Thyroid gland (tissue), 4 donors: ENCODE measurements around the gene ERC1. TPM values are rescaled to one million over a fixed set of nuclear protein-coding genes. Genes with fewer than 3 reads are reported as not detected.

ENCODE experiments used
- DNase-seq, 2 donors: peaks; one replicate each; pipeline ENCODE4 v3.0.0-alpha.2; 2019
- H3K27ac ChIP-seq, 3 donors: fragments of 200-600 bp; sonication (generic); 1 replicate in 2 of 3; 2 replicates in 1 of 3; pipeline ENCODE4 v1.5.1; 2016 to 2019; ENCODE audit warnings: mild to moderate bottlenecking in 1 of 3, moderate library complexity in 1 of 3
- H3K27me3 ChIP-seq: fragments of 200-600 bp; sonication (generic); one replicate; pipeline ENCODE4 v1.5.1; 2019
- H3K36me3 ChIP-seq, 2 donors: fragments of 200-600 bp; sonication (generic); one replicate each; pipeline ENCODE4 v1.5.1; 2016 to 2019
- H3K4me1 ChIP-seq, 2 donors: fragments of 200-600 bp; sonication (generic); one replicate each; pipeline ENCODE4 v1.5.1; 2017 to 2019
- H3K4me3 ChIP-seq, 3 donors: fragments of 200-600 bp; sonication (generic); replicated peaks in 1 of 3; 1 replicate in 2 of 3; 2 replicates in 1 of 3; pipeline ENCODE4 v1.5.1; 2016; ENCODE audit warnings: mild to moderate bottlenecking in 1 of 3
- H3K9me3 ChIP-seq: fragments of 200-600 bp; sonication (generic); one replicate; pipeline ENCODE4 v1.5.1; 2017
- CTCF ChIP-seq, 6 experiments: fragments of 200-600 bp in 3 of 6; fragments of 450-650 bp in 3 of 6; sonication (generic) in 3 of 6; IDR thresholded peaks; one replicate each; pipeline ENCODE4 v1.5.1; 2016 to 2019; ENCODE audit warnings: antibody characterized with exemption in 6 of 6, mild to moderate bottlenecking in 2 of 6, inconsistent platforms in 1 of 6, moderate library complexity in 1 of 6
- POLR2A ChIP-seq, 2 donors: fragments of 450-650 bp; IDR thresholded peaks; one replicate each; pipeline ENCODE4 v1.6.1; 2017; ENCODE audit warnings: antibody characterized with exemption in 2 of 2, mild to moderate bottlenecking in 2 of 2, moderate library complexity in 1 of 2
- WGBS, 2 donors: methylation state at CpG; one replicate each; pipeline ENCODE4 v1.1.5; 2017; 5-methylcytosine and 5-hydroxymethylcytosine counted together
- intact Hi-C: fragments of 100-400 bp; cut with DNase I; formaldehyde crosslinking; loops from one replicate; pipeline ENCODE4 v1.15.1; 2023
- total RNA-seq, 4 donors: library from RNA; depleted of rRNA; stranded (reverse); fragments of >200 nt; gene quantifications; one replicate each; pipeline ENCODE4 v1.2.3, GENCODE V29; 2016

ERC1 gene
- total RNA-seq, 4 donors from 2014 or later, result 39.8 to 84.2 (median 75.8) TPM

DNA sequence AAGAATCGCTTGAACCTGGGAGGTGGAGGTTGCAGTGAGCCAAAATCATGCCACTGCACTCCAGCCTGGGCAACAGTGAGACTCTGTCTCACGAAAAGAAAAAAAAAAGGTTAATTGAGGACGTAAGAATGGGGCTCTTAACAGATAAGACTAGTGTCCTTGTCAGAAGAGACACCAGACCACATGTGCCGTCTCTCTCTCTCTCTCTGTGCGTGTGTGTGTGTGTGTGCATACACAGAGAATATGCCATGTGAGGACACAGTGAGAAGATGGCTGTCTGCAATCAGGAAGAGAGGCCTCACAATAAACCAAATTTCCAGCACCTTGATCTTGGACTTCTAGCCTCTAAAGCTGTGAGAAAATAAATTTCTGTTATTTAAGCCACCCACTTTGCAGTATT is 11.7 kb upstream of the ERC1 start:
- Histone ChIP-seq H3K4me1 (no peaks in the 10 kb centered on the region), H3K4me3 (no peak overlapping the region), H3K27ac (no peak overlapping the region), H3K9me3 (no peaks in the 10 kb centered on the region), H3K36me3 (no peaks in the 10 kb centered on the region), H3K27me3 (no peaks in the 10 kb centered on the region)
- intact Hi-C loops, result no loop called here
- DNase-seq, result no peak
- 89 to 90% methylated on average over 5 of the region's 5 CpGs for WGBS, 2 donors
- no peak for TF ChIP-seq POLR2A (IDR thresholded peaks at IDR 0.05)
- no peak for TF ChIP-seq CTCF (IDR thresholded peaks at IDR 0.05)

- no peak for TF ChIP-seq CTCF (IDR thresholded peaks at IDR 0.05)
- TF ChIP-seq POLR2A (IDR thresholded peaks at IDR 0.05), result no peak
- Histone ChIP-seq H3K27ac (no peak overlapping the region), H3K27me3 (no peaks in the 10 kb centered on the region), H3K4me3 (no peak overlapping the region), H3K4me1 (no peaks in the 10 kb centered on the region), H3K36me3 (no peaks in the 10 kb centered on the region), H3K9me3 (no peaks in the 10 kb centered on the region)
- 92 to 96% methylated on average over 8 of the region's 8 CpGs for WGBS, 2 donors
- DNase-seq, result no peak
- intact Hi-C loops, result no loop called here
Measured at GRCh38 chr12:981176-981828, 9.7 kb upstream of the ERC1 start.

DNA sequence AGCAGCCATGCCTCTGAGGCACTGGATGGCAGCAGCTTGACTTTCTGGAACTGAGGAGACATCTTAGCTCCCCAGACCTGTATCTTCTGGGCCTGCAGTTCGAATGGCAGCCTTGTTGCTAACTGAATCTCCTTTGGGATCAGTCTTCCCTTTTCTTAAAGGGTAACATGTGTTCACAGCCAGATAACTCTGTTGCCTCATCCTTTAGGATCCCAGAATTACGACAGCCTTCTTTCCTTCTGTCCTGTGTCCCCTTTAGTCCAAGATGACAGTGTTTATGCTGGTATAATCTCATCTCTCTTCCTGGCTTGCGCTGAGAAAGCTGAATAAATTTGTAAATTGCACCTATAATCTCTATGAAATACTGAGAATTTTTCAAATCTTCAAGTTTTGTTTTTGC is 9.1 kb upstream of the ERC1 start:
- DNase-seq, result no peak
- no peaks in the 10 kb centered on the region for H3K9me3 ChIP-seq
- H3K27me3 ChIP-seq, result no peaks in the 10 kb centered on the region
- 91 to 97% methylated on average over 3 of the region's 3 CpGs for WGBS, 2 donors
- intact Hi-C loops, result no loop called here
- TF ChIP-seq CTCF (IDR thresholded peaks at IDR 0.05) (no peak), POLR2A (IDR thresholded peaks at IDR 0.05) (no peak)
- H3K4me3 ChIP-seq, result no peak overlapping the region
- no peaks in the 10 kb centered on the region for H3K4me1 ChIP-seq
- H3K27ac ChIP-seq, result no peak overlapping the region
- H3K36me3 ChIP-seq, result no peaks in the 10 kb centered on the region

DNA sequence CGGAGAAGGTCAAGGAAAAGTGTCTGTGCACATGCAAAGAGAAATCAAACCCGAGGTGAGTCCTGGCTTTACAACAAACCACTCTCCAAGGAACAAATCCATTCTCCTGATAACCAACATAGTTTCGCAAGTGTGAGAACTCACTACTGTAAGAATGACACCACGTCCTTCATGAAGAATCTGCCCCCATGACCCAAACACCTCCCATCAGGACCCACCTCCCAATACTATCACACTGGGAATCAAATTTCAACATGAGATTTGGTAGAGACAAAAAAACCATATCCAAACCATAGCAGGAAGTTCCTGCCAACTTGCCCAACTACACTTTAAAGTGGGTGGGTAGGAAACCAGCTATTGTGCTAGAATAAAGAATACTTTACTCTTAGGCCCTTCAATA is 2.4 kb upstream of the ERC1 start:
- peaks cover 11 to 30% of the 10 kb centered on the region in 2 donors for H3K4me1 ChIP-seq
- H3K4me3 ChIP-seq, result no peak overlapping the region
- H3K27ac ChIP-seq, result no peak overlapping the region
- no peaks in the 10 kb centered on the region for H3K27me3 ChIP-seq
- TF ChIP-seq CTCF (IDR thresholded peaks at IDR 0.05) (no peak), POLR2A (IDR thresholded peaks at IDR 0.05) (no peak)
- 78 to 86% methylated on average over 4 of the region's 4 CpGs for whole genome bisulfite sequencing, 2 donors
- DNase-seq, result no peak
- intact Hi-C loops, result no loop called here
- H3K9me3 ChIP-seq, result no peaks in the 10 kb centered on the region
- H3K36me3 ChIP-seq, result no peaks in the 10 kb centered on the region

GRCh38 chr12:989051-989450 is 2.0 kb upstream of the ERC1 start:
- 86 to 89% methylated on average over 2 of the region's 2 CpGs for WGBS, 2 donors
- no peaks in the 10 kb centered on the region for H3K9me3 ChIP-seq
- H3K27me3 ChIP-seq, result no peaks in the 10 kb centered on the region
- peaks cover 11 to 30% of the 10 kb centered on the region in 2 donors for H3K4me1 ChIP-seq
- peak overlapping the region in 1 of 3 donors; percentile 83 for H3K4me3 ChIP-seq
- H3K36me3 ChIP-seq, result no peaks in the 10 kb centered on the region
- intact Hi-C loops, result no loop called here
- TF ChIP-seq CTCF (IDR thresholded peaks at IDR 0.05) (no peak), POLR2A (IDR thresholded peaks at IDR 0.05) (no peak)
- no peak for DNase-seq
- no peak overlapping the region for H3K27ac ChIP-seq
